NCI-H524 treated with DMSO at 0.1 percent for 48 hours (cell line): ENCODE data around the gene FCN2.

Experiments used
- DNase-seq: peaks from one replicate; lab custom pipeline; 2025; lab: John Stamatoyannopoulos, UW

FCN2 gene

GRCh38 chr9:134880484-134881312 lies at the start of gene FCN2:
FCN2 (plus strand) TSS chr9:134880810; CDS start chr9:134880822, 12 bp downstream.
- no peak for DNase-seq

- DNase-seq: no peak
Observed at GRCh38 chr9:134830926-134831720, 49.5 kb upstream of the FCN2 start.

GRCh38 chr9:134832471-134832870 lies 48.1 kb upstream of the FCN2 start:
- no peak for DNase-seq

GRCh38 chr9:134833294-134833880 lies 47.2 kb upstream of the FCN2 start:
- DNase-seq: peak; percentile 84

GRCh38 chr9:134834217-134834956 lies 46.2 kb upstream of the FCN2 start:
- peak; percentile 52 for DNase-seq

GRCh38 chr9:134834957-134835419 lies 45.6 kb upstream of the FCN2 start:
- no peak for DNase-seq

GRCh38 chr9:134835448-134835847 lies 45.2 kb upstream of the FCN2 start:
- DNase-seq: no peak

GRCh38 chr9:134835987-134836386 lies 44.6 kb upstream of the FCN2 start:
- no peak for DNase-seq

GRCh38 chr9:134836406-134836970 lies 44.1 kb upstream of the FCN2 start:
- DNase-seq: no peak

GRCh38 chr9:134837529-134837928 lies 43.1 kb upstream of the FCN2 start:
- DNase-seq: no peak

GRCh38 chr9:134838651-134839454 lies 41.8 kb upstream of the FCN2 start:
- no peak for DNase-seq

GRCh38 chr9:134839455-134840125 lies 41.0 kb upstream of the FCN2 start:
- no peak for DNase-seq

GRCh38 chr9:134840511-134840910 lies 40.1 kb upstream of the FCN2 start:
- DNase-seq: no peak

GRCh38 chr9:134841180-134841904 lies 39.3 kb upstream of the FCN2 start:
- DNase-seq: no peak

- no peak for DNase-seq
Observed at GRCh38 chr9:134842321-134842720, 38.3 kb upstream of the FCN2 start.

GRCh38 chr9:134843740-134844139 lies 36.9 kb upstream of the FCN2 start:
- no peak for DNase-seq

GRCh38 chr9:134844821-134845220 lies 35.8 kb upstream of the FCN2 start:
- no peak for DNase-seq

GRCh38 chr9:134846187-134846586 lies 34.4 kb upstream of the FCN2 start:
- DNase-seq: no peak

GRCh38 chr9:134846699-134847098 lies 33.9 kb upstream of the FCN2 start:
- no peak for DNase-seq
